ENCODE results near the gene MSX2.

- TF ChIP-seq, protein P1, sequence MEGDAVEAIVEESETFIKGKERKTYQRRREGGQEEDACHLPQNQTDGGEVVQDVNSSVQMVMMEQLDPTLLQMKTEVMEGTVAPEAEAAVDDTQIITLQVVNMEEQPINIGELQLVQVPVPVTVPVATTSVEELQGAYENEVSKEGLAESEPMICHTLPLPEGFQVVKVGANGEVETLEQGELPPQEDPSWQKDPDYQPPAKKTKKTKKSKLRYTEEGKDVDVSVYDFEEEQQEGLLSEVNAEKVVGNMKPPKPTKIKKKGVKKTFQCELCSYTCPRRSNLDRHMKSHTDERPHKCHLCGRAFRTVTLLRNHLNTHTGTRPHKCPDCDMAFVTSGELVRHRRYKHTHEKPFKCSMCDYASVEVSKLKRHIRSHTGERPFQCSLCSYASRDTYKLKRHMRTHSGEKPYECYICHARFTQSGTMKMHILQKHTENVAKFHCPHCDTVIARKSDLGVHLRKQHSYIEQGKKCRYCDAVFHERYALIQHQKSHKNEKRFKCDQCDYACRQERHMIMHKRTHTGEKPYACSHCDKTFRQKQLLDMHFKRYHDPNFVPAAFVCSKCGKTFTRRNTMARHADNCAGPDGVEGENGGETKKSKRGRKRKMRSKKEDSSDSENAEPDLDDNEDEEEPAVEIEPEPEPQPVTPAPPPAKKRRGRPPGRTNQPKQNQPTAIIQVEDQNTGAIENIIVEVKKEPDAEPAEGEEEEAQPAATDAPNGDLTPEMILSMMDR (IDR thresholded peaks at IDR 0.05) = no peak
- TF ChIP-seq REST (IDR thresholded peaks at IDR 0.05; ENCODE audit: insufficient read depth in 1 of 2, low read depth in 2 of 2, low read length in 1 of 2) = no peak
- TF ChIP-seq SIN3A (IDR thresholded peaks at IDR 0.05; ENCODE audit: borderline replicate concordance, insufficient read depth, low read depth, low read length) = no peak
- no peak for TF ChIP-seq POLR2AphosphoS5 (IDR thresholded peaks at IDR 0.05; ENCODE audit: low read depth, low read length)
Observed at GRCh38 chr5:174675916-174676315, 48.5 kb upstream of the MSX2 start.
